Sciatic nerve (tissue), 2 donors: ENCODE results near the gene FOXD1. TPM values are rescaled to one million over a fixed set of nuclear protein-coding genes. Genes with fewer than 3 reads are reported as not detected.

Experiments
- ATAC-seq: fragments of 200-7000 bp; cut with Tn5 transposase; one replicate; pipeline ENCODE4 v1.9.1; 2020; ENCODE audit warnings: mild to moderate bottlenecking, moderate library complexity
- DNase-seq: peaks from one replicate; pipeline ENCODE4 v3.0.0-alpha.2; 2020; ENCODE audit warnings: low spot score
- intact Hi-C: fragments of 100-400 bp; cut with DNase I; formaldehyde crosslinking; loops from one replicate; pipeline ENCODE4 v1.14.2; 2022
- total RNA-seq: library from RNA; stranded (reverse); fragmentation: NEBNext Ultra II Directional; extraction: Animal tissue kit (Norgen Biotek cat#: 25700); gene quantifications from one replicate; pipeline ENCODE4 v1.2.1, GENCODE V29; 2021
- donor health status: DM: no; HTN: no; CAD: no.
- donor health status: DM: no; HTN: no; CAD: no.

FOXD1 gene
- total RNA-seq, 1 donor from 2014 or later, result 99.3 TPM

DNA sequence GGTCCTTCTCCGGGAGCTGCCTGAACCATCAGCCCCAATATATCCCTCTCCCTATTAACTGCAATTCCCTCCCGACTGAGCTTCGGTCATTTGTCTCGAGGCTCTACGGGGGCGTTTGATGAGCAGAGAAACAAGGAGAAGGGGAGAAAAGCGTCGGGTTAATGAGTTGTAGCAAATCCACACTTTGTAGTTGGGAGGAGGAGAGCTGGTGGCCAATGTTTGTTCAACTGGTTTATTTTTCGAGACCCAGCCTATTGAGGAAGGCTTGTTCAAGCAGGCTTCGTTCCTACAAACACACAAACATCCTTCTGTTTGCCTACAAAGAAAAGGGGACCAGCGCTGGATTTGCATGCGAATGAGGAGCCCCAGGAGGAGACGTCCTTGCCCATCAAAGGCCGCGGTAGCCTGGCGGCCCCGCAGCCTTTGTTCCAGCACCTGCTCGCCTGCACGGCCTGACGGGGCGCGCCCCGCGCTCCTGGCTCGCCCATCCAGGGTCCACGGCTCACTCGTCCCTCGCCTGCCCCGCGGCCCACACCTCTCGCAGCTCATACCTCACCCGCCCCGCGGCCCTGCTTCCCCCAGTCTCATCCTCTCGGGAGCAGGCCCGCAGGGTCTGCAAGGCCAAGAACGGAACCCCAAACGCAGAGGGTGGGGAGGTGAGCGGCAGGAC lies 4.6 kb downstream of the FOXD1 start:
- DNase-seq, result peak; percentile 62
- intact Hi-C loops, result loop anchor here (10.0 kb wide), 1 partner anchor 209 kb away; no protein-coding TSS in a partner anchor
- peak; percentile 4 for ATAC-seq

DNA sequence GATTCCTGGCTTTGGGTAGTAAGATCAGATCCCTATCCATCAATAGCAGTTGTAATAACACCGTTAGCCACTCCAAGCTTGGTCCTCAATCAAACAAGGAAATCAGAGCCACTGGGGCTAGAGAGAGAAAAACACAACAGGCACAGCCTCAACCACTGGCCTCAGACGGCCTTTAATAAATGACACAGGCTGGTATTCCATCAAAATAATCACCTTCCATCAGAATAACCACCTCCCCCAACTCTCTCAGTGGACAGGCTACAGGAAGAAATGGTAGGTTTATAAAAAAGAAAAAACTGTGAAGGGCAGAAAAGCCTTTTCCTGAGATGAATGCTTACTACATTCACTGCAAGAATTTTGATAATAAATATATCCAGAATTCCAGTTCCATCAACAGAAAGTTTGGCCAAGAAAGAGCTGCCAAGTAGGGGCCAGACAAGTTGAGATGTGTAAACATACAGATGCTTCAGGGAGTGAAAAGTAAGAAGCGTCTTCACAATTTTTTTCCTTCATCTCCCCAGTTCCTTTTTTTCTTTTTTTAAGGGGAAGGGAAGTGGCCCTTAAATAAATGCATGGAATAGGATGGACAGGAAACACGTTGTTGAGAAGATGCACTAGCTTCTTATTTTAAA lies 5.5 kb downstream of the FOXD1 start:
- intact Hi-C loops, result loop anchor here (10.0 kb wide), 1 partner anchor 208 kb away; no protein-coding TSS in a partner anchor
- ATAC-seq, result peak; percentile 45
- no peak for DNase-seq

DNA sequence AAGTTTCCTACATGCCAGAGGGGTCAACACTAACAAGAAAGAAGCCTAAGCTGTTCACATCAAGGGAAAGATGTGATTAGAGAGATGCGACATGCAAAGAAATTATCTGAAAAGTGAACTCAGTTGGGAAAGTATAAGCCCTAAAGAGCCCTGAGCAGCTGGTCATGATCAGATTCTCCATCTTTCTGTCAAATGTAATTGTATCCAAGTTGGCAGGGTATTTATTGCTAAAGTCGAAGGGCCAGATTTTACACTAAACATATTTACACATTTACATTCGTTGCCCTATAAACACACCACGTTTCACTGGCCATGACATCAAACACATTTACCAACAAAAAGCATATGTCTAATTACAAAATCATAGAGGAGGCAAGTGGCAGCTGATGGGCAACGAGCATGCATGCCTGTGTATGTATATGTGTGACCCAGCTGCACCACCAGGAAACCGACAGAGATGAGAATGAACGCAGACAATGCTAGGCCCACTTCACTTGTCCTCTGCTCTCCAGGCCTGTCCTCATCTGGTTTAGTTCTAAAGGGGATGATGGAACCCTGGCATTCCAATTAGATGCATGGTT lies 6.3 kb downstream of the FOXD1 start:
- DNase-seq, result no peak
- intact Hi-C loops, result loop anchor here (10.0 kb wide), 1 partner anchor 208 kb away; no protein-coding TSS in a partner anchor
- ATAC-seq, result no peak

DNA sequence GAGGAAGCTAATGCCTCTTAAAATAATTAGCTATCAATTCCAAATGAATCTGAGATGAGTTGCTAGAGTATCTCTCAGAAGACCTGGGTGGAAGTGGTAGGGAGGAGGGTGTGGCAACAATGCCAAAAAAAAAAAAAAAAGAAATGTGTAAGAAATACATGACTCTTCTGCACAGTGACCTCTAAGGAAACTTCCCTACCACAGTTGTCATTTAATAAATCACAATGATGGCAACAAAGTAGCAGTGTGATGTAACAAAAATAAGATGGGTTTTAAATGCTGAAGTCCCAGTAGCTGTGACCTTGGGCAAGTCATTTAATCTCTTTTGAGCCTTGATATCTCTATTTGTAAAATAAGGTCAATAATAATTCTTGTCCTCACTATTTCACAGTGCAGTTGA lies 7.2 kb downstream of the FOXD1 start:
- DNase-seq, result no peak
- no peak for ATAC-seq
- intact Hi-C loops, result loop anchor here (10.0 kb wide), 1 partner anchor 207 kb away; no protein-coding TSS in a partner anchor

DNA sequence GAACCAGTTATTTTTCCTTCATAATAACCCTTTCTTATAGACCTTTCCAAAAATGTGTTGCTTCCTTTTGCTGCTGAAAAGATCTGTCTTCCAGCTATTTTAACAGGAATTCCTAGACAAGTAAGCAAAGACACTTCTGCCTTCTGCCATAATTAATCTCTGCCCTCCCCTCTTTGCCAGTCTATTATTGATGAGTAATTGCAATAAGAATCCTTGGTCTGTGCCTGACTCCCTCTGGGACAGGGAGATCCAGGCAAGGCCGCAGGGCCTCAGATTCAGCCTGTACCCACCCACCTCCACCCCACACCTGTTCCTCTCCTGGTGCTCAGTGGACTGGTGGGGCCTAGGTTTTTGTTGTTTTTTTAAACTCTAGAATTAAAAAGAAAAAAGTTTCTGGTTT lies 8.3 kb downstream of the FOXD1 start:
- intact Hi-C loops, result loop anchor here (10.0 kb wide), 1 partner anchor 205 kb away; no protein-coding TSS in a partner anchor
- ATAC-seq, result no peak
- no peak for DNase-seq

DNA sequence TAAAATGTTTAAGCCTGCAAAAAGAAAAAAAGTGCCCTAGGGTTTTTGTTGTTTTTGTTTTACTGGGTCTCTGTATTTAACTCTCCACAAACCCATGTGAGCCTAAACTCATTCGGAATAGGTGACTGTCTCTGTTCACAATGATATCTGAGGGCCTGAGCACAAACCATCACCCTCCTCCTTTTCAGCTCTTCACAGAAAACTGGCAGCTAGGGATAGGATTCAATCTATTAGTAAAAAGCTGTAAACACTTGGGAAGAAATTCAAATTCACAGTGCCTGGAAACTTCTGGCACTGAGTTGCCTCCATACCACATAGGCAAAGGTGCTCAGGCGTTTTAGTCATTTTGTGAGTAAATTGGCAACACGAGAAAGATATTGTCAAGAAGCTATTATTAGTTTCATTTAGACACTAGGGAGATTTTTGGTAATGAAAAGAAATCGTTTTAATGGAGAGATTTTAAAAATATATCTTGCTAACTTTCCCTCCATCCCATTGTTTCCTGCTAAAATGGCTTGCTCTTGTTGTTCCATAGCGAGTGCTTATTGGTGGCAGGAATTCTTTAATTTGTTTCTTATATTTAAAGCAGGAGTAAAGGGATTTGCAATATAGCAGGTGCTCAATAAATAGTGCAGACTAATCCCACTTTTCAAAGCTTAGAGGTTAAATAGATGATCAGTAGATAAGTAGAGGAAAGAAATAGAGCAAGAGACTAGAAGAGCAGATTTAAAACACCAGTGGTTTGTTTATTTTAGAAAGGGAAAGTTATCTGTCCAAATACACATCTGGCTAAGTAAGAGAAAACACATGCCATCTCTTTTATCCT lies 9.7 kb downstream of the FOXD1 start:
- ATAC-seq, result no peak
- intact Hi-C loops, result no loop called here

DNA sequence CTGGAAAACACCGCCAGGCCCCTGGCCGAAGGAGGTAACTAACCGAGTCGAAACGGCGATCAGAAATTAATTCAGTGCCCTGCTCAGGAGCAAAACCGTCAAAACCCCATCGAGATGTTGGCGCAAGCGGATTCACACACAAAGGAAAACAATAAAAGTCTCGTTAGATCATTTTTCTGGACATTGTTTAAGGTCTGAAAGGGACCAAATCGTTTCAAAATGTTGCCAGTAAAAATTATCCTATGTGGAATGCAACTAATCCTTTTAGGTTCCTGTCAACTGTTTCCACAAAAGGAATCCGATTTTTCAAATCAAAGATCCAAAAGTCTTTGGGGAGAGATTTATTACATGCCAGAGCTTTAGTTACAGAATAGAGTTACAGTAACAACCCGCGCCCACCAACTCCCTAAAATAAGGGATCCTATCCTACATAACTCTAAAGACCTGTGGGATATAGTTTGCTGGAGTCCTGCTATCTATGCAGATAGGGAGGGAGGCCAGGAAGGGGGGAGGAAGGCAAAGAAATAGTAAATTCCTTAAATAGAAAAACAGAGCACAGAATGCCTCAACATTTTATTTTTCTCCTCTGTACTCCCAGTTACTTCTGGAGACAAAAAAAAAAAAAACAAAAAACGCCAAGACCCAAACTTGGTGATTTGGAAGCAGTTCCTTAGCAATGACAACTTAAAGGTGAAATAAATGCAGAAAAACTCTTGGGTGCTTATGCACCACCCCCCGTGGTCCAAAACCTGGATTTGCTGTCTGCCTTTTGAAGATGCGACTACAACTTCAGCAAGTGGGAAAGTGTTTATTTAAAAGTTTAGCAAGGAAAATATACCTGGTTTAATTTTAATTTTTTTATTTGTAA lies 10.6 kb downstream of the FOXD1 start:
- DNase-seq (no peak), ATAC-seq (no peak)
- intact Hi-C loops, result no loop called here

More for the DNA sequence above, 9.7 kb downstream of the FOXD1 start:
- no peak for DNase-seq

DNA sequence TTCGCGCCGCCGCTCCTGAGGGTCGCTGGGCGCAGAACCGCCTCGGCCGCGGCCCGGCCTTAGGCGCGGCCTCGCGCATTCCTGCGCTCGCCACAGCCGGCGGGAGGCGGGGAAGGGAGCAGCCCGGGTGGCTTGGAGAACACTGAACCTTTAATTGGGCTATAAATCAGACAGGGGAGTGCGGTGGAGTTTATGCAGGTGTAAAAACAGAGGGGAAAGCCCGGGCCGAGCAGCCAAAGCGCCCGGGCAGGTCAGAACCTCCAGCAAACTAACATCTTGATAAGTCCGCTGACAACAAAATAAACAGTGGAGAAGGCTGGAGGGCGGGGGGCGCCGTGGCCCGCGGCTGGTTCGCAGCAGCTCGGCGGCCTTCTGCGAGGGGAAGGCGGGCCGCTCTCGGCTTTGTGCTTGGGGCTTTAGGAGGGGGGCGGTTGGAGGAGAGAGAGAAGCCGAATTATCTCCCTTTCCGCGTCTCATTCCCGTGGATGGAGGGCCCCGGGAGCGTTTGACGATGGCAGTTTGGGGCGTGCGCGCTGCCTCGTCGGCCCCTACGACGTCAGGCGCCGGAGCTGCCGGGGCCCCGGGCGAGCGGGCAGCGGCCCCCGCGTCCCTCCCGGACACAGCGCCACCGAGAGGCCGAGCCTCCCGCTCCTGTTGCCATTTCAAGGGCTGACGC lies 11.3 kb downstream of the FOXD1 start:
- DNase-seq (peak; percentile 84), ATAC-seq (peak; percentile 82)
- intact Hi-C loops, result no loop called here

DNA sequence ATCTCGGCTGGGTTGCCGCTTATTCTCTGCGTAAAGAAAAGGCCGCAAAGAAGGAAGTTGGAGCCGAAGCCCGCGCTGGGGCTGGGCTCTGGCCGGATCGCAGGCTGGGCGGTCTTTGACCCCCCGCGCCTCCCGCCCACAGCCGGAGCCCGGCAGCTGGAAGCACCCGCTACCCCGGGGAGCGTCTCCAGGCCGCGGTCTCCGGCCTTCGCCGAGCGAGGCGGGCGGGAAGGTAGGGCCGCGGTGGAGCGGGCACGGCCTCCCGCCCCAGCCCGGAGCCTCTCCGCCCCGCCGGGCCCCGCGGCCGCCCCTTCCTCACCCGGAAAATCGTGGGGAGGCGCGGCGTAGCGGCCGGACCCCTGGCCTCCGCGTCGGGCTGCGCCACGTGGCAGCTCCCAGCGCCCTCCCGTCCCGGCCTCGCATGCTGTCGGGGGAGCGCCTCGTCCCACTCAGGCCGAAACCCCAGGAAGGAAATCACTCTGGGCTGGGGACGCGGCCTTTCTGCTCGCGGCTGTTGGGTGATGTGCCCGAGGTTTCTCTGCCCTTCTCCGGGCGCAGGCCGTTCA lies 12.0 kb downstream of the FOXD1 start:
- DNase-seq (peak; percentile 76), ATAC-seq (peak; percentile 81)
- intact Hi-C loops, result no loop called here

DNA sequence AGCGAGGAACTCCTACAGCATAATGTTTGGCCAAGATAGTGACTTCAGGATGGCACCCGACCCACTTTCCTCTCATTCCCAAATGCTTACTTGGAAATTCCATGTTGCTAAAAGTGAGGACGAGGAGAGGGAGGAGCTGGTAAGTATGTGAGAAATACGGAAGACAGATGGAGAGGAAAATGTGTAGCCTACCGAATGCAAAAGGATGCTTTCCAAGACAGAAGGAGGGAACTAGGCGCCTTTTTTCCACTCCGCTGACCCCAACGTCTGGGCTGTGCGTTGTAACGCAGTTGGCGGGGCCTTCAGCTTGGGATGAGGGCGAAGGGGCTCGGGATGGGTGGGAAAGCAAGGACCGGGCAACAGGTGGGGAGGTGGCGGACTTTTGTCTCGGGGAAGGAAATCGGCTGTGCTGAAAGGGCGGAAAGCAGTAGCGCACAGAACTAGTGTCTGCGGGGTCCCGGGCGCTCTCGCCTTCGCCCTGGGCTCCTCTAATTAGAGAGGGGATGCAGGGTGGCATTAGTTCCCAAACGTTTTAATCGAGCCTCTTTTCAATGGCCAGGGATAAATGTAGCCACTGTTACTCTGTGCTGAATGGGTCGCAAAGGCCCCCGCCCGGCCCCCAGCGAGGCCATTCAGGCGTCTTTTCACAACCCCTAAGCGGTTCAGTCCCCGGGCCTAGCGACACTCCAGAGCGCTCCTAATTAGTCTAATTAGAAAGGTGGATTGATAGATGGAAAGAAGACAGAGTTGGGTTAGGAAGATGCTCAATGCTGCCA lies 12.6 kb downstream of the FOXD1 start:
- ATAC-seq, result peak; percentile 16
- DNase-seq, result no peak
- intact Hi-C loops, result no loop called here

DNA sequence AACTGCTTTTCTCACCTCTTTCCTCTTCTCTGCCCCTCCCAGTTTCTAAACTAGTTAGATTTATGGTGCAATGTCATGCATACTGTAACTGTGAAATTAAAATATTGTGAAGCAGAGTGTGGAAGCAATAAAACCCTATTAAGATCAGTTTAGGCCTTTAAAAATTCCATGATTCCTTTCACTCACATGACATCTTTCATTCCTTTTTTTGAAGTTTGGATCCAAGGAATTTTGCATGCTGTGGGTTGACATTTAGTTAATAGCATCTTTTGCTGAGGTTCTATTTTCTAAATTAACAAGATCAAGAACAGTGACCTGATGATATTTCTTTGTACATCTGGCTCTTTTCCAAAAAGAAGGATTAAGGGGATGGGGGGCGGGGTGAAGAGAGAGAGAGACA lies 13.7 kb downstream of the FOXD1 start:
- ATAC-seq (no peak), DNase-seq (no peak)
- intact Hi-C loops, result no loop called here

DNA sequence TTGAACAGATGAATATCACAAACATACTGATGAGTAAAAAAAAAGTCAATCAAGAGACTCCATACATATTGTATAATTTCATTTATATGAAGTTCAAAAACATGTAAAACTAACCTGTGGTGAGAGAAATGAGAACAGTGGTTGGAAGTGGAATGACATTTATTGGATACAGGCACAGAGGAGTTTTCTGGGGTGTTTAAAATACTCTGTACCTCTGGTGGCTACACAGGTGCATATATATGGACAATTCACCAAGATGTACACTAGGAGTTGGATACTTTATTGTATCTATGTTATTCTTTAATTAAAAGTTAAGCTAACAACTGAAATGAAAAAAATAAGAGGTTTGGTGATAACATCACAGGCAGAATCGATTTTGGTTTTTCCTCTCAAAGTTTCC lies 14.1 kb downstream of the FOXD1 start:
- ATAC-seq (no peak), DNase-seq (no peak)
- intact Hi-C loops, result no loop called here

DNA sequence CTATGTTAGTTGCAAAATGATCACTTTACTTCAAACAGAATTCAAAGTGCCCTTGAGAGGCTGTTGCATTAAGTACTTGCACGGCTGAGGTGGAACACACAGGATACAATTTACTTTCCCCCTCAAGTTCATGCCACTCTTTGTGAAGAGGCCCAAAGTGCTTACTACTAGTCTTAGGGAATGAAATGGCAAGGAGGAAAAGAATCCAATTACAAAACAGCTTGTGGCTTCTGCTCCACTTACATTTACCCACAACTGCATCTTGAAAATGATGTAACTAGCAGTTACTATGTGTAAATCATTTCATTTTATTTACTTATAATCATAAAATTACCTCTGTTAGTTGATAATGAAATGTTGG lies 14.6 kb downstream of the FOXD1 start:
- no peak for DNase-seq
- intact Hi-C loops, result no loop called here
- ATAC-seq, result no peak

DNA sequence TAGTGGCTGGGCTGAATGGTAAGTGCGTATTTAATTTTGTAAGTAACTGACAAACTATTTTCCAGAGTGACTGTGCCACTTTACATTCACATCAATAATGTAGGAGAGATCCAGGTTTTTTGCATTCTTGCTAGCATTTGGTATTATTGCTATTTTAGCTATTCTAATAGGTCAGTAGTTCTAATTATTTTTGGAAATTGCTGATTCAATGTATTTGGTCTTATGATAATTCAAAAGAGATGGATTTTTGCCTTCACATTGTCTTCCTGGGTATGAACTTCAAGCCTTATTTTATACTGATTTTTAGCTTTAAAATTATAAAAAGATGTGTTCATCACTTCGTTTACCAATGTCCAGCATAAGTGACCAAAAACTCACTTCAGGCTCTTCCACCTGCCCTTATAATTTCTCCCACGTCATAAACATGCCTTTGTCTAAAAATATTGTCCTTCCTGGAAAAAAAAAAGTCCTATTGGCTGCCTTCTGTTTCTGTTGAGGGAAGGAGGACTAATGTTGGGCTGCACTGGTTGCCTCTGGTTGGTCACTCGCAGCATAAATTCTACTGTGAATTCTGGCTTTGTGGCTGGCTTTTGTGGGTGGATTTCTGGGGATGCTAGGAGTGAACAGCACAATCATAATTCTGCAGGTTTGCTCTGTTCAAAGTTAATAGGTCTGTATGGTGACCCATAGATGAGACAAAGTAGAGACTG lies 15.2 kb downstream of the FOXD1 start:
- intact Hi-C loops, result no loop called here
- no peak for ATAC-seq
- no peak for DNase-seq

DNA sequence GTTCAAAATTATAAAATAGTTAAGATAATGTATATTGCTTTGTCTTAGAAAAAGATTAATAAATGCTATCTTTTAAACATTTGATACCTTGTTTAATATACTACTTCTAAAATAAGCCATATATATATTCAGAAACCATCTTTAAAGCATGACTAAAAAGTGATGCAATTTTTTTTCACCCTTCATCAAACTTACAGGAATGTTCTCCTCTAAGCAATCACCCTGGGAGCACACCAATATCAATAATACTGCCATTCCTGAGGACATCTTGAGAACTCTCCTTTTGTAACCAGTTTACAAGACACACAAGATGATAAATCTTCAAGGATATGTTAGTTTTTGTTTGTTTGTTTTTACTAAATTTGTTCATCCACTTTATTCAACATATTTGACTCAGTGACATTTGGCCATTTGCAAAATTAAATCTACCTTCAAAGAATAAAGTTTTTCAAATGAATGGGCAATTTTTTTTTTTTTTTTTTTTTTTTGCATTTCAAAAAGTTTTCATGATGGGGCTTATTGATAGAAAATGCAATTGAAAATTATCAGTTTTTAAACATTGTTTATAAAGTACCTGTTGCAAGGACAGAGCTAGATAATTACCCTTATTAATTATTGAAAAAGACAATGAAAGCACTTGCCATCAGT lies 17.2 kb downstream of the FOXD1 start:
- intact Hi-C loops, result no loop called here
- ATAC-seq (no peak), DNase-seq (no peak)

DNA sequence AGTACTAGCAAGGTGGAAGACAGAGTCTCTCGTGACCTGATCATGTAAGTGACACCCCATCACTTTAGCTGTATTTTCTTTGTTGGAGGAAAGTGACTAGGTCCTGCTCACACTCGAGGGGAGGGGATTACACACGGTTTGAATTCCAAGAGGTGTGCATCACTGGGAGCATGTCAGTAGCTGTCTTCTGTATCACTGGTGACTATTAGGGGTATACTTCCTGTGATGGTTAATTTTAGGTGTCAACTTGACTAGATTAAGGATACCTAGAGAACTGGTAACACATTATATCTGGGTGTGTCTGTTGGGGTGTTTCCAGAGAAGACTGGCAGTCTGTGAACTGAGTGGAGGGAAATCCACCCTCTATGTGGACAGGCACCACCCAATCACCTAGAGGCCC lies 22.5 kb downstream of the FOXD1 start:
- ATAC-seq (no peak), DNase-seq (no peak)
- intact Hi-C loops, result no loop called here
